DLD1 (cell line): ENCODE results near the gene ERICH2.
"Not testable (repeated sequence)": the region's sequence is repeated elsewhere in the genome, so short reads cannot be mapped to it uniquely, and the experiment has no call there.

ENCODE experiments used
- in situ Hi-C: cut with HindIII; loops from 2 replicates; pipeline ENCODE4 v1.10.0; 2017; ENCODE audit warnings: low sequenced_read_pairs

The ERICH2 gene

GRCh38 chr2:170770008-170770605 is at the start of gene ERICH2:
TSS of gene ERICH2 (plus strand) at chr2:170770378. CDS start at chr2:170770682, 304 bp downstream.
- in situ Hi-C loops, result no loop called here

- in situ Hi-C loops, result no loop called here
Measured at GRCh38 chr2:170721678-170722077, 48.5 kb upstream of the ERICH2 start.

GRCh38 chr2:170722301-170722700 is 47.9 kb upstream of the ERICH2 start:
- in situ Hi-C loops, result no loop called here

GRCh38 chr2:170723446-170723958 is 46.7 kb upstream of the ERICH2 start:
- in situ Hi-C loops, result no loop called here

- in situ Hi-C loops, result no loop called here
Measured at GRCh38 chr2:170733798-170734600, 36.2 kb upstream of the ERICH2 start.

- in situ Hi-C loops, result not testable (repeated sequence)
Measured at GRCh38 chr2:170734601-170735000, 35.6 kb upstream of the ERICH2 start.

- in situ Hi-C loops, result no loop called here
Measured at GRCh38 chr2:170736628-170737027, 33.5 kb upstream of the ERICH2 start.

- in situ Hi-C loops, result no loop called here
Measured at GRCh38 chr2:170737406-170737805, 32.8 kb upstream of the ERICH2 start.

GRCh38 chr2:170737821-170738220 is 32.4 kb upstream of the ERICH2 start:
- in situ Hi-C loops, result no loop called here

GRCh38 chr2:170739048-170739447 is 31.1 kb upstream of the ERICH2 start:
- in situ Hi-C loops, result no loop called here

GRCh38 chr2:170739507-170740046 is 30.6 kb upstream of the ERICH2 start:
- in situ Hi-C loops, result no loop called here

GRCh38 chr2:170740660-170741059 is 29.5 kb upstream of the ERICH2 start:
- in situ Hi-C loops, result no loop called here

GRCh38 chr2:170742000-170742399 is 28.2 kb upstream of the ERICH2 start:
- in situ Hi-C loops, result no loop called here

- in situ Hi-C loops, result no loop called here
Measured at GRCh38 chr2:170742896-170743529, 27.2 kb upstream of the ERICH2 start.

GRCh38 chr2:170743530-170744239 is 26.5 kb upstream of the ERICH2 start:
- in situ Hi-C loops, result no loop called here

- in situ Hi-C loops, result no loop called here
Measured at GRCh38 chr2:170744248-170745002, 25.8 kb upstream of the ERICH2 start.

GRCh38 chr2:170745305-170745704 is 24.9 kb upstream of the ERICH2 start:
- in situ Hi-C loops, result no loop called here

- in situ Hi-C loops, result no loop called here
Measured at GRCh38 chr2:170747921-170748320, 22.3 kb upstream of the ERICH2 start.

GRCh38 chr2:170751555-170751954 is 18.6 kb upstream of the ERICH2 start:
- in situ Hi-C loops, result not testable (repeated sequence)

- in situ Hi-C loops, result no loop called here
Measured at GRCh38 chr2:170761572-170761971, 8.6 kb upstream of the ERICH2 start.
